ENCODE results near the gene RBMS2.
"Not testable (repeated sequence)": the region's sequence is repeated elsewhere in the genome, so short reads cannot be mapped to it uniquely, and the experiment has no call there.

Gene RBMS2

GRCh38 chr12:56484566-56484965, 37.1 kb upstream of the RBMS2 start:
- DNase-seq (ENCODE audit: low read depth), result no peak
- no peak overlapping the region for H3K4me3 ChIP-seq (ENCODE audit: low read length)
- TF ChIP-seq CTCF (conservative IDR thresholded peaks at IDR 0.05; ENCODE audit: low read depth, low read length), result no peak

GRCh38 chr12:56486694-56487093, 34.9 kb upstream of the RBMS2 start:
- no peak for TF ChIP-seq CTCF (conservative IDR thresholded peaks at IDR 0.05; ENCODE audit: low read depth, low read length)
- DNase-seq (ENCODE audit: low read depth), result no peak
- H3K4me3 ChIP-seq (ENCODE audit: low read length), result no peak overlapping the region

GRCh38 chr12:56487448-56488040, 34.1 kb upstream of the RBMS2 start:
- DNase-seq (ENCODE audit: low read depth), result no peak
- no peak for TF ChIP-seq CTCF (conservative IDR thresholded peaks at IDR 0.05; ENCODE audit: low read depth, low read length)
- H3K4me3 ChIP-seq (ENCODE audit: low read length), result peak overlapping the region; percentile 58

- peak; percentile 31 for DNase-seq (ENCODE audit: low read depth)
- peak within 1 kb of the TSS; percentile 58 for H3K4me3 ChIP-seq (ENCODE audit: low read length)
- no peak for TF ChIP-seq CTCF (conservative IDR thresholded peaks at IDR 0.05; ENCODE audit: low read depth, low read length)
Measured at GRCh38 chr12:56488041-56488955, 33.3 kb upstream of the RBMS2 start, which contains the start of gene GLS2. Gene GLS2 (minus strand): TSS chr12:56488161. CDS start chr12:56488118, 43 bp downstream.

- no peak for DNase-seq (ENCODE audit: low read depth)
- TF ChIP-seq CTCF (conservative IDR thresholded peaks at IDR 0.05; ENCODE audit: low read depth, low read length), result no peak
- H3K4me3 ChIP-seq (ENCODE audit: low read length), result no peak overlapping the region
Measured at GRCh38 chr12:56490360-56490759, 31.3 kb upstream of the RBMS2 start.

- not testable (repeated sequence) for DNase-seq (ENCODE audit: low read depth); H3K4me3 ChIP-seq (ENCODE audit: low read length)
Measured at GRCh38 chr12:56493409-56494105, 28.1 kb upstream of the RBMS2 start.

GRCh38 chr12:56494106-56494415, 27.6 kb upstream of the RBMS2 start:
- not testable (repeated sequence) for DNase-seq (ENCODE audit: low read depth); H3K4me3 ChIP-seq (ENCODE audit: low read length)

GRCh38 chr12:56494481-56494880, 27.1 kb upstream of the RBMS2 start:
- not testable (repeated sequence) for DNase-seq (ENCODE audit: low read depth); H3K4me3 ChIP-seq (ENCODE audit: low read length)

Measured in retinal pigment epithelial cell (primary cell).